ENCODE measurements around the gene ABHD17A.

The ABHD17A gene

GRCh38 chr19:1862424-1863327 lies 22.6 kb downstream of the ABHD17A start:
- peak; percentile 71 for DNase-seq

GRCh38 chr19:1862068-1862423 lies 23.2 kb downstream of the ABHD17A start:
- DNase-seq = no peak

- DNase-seq = no peak
Measured at GRCh38 chr19:1861599-1862031, 23.7 kb downstream of the ABHD17A start.

GRCh38 chr19:1860821-1861598 lies 24.3 kb downstream of the ABHD17A start:
- DNase-seq = no peak

GRCh38 chr19:1860042-1860775 lies 25.1 kb downstream of the ABHD17A start:
- DNase-seq = peak; percentile 77

- DNase-seq = no peak
Measured at GRCh38 chr19:1859331-1859781, 25.9 kb downstream of the ABHD17A start.

GRCh38 chr19:1858412-1859081 lies 26.7 kb downstream of the ABHD17A start:
- DNase-seq = no peak

- no peak for DNase-seq
Measured at GRCh38 chr19:1857648-1858326, 27.5 kb downstream of the ABHD17A start.

- DNase-seq = peak; percentile 39
Measured at GRCh38 chr19:1856698-1857603, 28.3 kb downstream of the ABHD17A start.

- no peak for DNase-seq
Measured at GRCh38 chr19:1856345-1856697, 29.0 kb downstream of the ABHD17A start.

GRCh38 chr19:1855828-1856255 lies 29.5 kb downstream of the ABHD17A start:
- peak; percentile 43 for DNase-seq

- DNase-seq = peak; percentile 92
Measured at GRCh38 chr19:1855040-1855827, 30.1 kb downstream of the ABHD17A start.

- no peak for DNase-seq
Measured at GRCh38 chr19:1854542-1855039, 30.7 kb downstream of the ABHD17A start.

GRCh38 chr19:1854039-1854541 lies 31.2 kb downstream of the ABHD17A start:
- no peak for DNase-seq

GRCh38 chr19:1853295-1854038 lies 31.8 kb downstream of the ABHD17A start:
- peak; percentile 86 for DNase-seq

GRCh38 chr19:1852581-1853128 lies 32.6 kb downstream of the ABHD17A start:
- DNase-seq = no peak

GRCh38 chr19:1851654-1852580 lies 33.4 kb downstream of the ABHD17A start:
- DNase-seq = peak; percentile 70
